NCI-H128 (cell line): ENCODE results near the gene AOC1.
"Not testable (repeated sequence)": the region's sequence is repeated elsewhere in the genome, so short reads cannot be mapped to it uniquely, and the experiment has no call there.

ENCODE experiments used
- DNase-seq: peaks from one replicate; lab custom pipeline; 2025; ENCODE audit not compliant: unreplicated experiment; lab: John Stamatoyannopoulos, UW

AOC1 gene

DNA sequence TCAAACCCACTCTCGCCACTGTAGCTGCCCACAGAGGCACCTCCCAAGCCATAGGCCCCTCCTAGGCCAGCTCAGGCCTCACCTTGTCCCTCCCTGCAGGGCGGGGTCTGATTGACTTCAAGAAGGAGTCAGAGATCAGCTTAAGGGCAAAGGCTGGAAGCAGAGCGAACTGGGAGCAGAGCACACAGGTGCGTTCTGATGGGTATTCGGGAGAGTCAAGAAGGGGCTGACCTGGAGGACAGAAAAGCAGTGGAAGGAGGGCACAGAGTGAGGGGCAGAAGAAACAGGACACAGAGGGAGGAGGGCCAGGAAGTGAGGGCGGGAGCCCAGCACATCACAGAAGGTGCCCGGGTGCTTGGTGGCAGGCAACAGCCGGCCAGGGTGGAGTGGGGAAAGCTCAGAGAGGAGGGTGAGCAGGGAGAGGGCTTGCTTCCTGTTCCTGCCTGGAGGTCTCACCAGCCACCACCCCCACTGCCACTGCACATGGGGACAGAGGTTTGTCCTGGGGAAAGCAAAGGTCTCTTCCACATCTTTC, at the start of gene AOC1:
Gene AOC1 (plus strand): TSS at position 147 of the 535 bp plus-strand sequence. CDS start 3,954 bp downstream, outside the sequence.
- no peak for DNase-seq

DNA sequence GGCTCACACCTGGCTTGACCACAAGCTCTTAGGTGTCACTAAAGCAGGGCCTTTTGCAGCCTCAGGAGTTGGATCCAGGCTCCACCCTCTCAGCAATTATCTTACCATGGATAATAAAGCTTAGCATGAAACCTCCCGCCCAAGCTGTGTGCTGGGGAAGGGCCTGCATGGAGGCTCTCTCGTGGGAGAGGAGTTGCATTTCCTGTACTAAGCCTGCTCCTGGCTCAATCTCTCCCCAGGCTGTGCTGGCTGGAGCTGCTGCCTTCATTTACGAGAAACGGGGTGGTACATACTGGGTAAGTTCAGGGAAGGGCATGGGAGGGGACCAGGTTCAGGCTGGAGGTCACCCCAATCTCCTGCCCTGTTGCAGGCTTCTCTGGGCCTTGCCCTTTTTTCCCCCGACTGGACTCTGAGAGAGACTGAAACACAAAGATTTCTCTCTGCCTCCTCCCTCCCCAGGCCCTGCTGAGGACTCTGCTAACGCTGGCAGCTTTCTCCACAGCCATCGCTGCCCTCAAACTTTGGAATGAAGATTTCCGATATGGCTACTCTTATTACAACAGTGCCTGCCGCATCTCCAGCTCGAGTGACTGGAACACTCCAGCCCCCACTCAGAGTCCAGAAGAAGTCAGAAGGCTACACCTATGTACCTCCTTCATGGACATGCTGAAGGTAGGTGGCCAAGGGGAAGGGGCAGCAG, 49.0 kb upstream of the AOC1 start:
- no peak for DNase-seq

GRCh38 chr7:150804802-150805201, 47.5 kb upstream of the AOC1 start:
- no peak for DNase-seq

DNA sequence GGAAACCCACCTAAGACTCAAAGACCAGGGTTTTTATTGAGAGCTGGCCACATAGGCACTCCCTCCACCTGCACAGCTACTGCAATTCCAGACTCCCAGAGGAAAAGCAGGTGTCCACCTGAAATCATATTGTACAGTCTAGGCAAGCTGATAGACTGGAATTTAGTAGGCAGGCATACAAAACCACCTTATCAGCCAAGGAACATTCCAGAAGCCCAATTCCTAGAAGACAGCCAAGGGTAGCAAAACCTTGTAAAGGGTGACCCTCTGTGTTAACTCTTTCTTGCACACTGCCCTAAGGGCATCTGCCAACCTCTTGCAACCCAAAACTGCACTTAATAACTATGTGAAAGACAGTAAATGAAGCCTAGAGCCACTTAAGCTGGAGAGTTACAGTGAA, 46.5 kb upstream of the AOC1 start:
- no peak for DNase-seq

DNA sequence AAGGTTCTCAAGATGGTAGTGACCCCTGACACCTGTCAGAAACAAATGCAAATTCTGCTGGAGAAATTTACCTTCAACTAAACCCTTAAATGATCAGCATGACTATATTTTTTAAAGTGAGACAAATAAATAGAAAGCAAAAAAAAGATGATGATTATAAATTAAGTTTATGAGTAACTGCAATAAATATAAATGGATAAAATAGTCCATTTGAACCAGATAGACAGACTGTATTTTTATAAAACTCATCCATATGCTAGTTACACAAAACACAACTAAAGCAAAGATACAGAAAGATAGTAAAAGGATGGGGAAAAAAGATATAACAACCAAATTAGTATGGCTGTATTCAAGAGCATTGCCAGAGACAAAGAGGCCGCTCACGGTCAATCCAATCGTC, 45.9 kb upstream of the AOC1 start:
- DNase-seq, result no peak

GRCh38 chr7:150806863-150807262, 45.5 kb upstream of the AOC1 start:
- no peak for DNase-seq

- DNase-seq, result not testable (repeated sequence)
Observed at GRCh38 chr7:150807616-150808438, 44.5 kb upstream of the AOC1 start.

DNA sequence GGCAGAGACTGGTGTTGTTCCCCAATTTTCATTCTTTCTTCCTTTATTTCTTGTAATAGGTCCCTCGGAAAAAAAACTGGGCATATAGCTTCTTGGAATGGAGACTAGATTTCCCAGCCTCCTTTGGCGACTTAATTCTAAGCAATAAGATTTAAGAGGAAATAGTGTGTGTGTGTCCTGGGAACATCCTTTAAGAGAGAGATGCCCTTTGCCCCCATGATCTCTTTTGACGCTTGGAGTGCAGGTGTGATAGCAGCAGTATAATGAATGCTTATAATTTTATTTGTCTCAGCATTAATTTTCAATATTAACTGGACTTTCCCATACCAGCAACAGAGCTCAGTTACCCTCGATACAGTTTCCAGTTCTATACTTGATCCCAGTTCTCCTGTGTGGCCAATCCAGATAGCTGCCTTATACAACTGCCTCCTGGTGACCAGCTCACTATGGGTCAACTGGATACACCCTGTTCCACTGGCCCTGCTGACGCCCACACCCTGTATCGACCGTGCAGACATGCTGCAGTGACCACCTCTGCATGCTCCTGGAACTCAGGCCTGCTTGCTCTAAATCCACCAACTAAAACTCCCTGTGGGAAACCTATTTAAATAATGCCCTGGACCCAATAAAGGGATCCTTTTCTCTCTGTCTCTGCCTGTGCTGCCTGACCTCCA, 37.9 kb upstream of the AOC1 start:
- no peak for DNase-seq

GRCh38 chr7:150818971-150819370, 33.3 kb upstream of the AOC1 start:
- DNase-seq, result no peak

- DNase-seq, result no peak
Observed at GRCh38 chr7:150820148-150820547, 32.2 kb upstream of the AOC1 start.

GRCh38 chr7:150820578-150821198, 31.6 kb upstream of the AOC1 start:
- no peak for DNase-seq

- DNase-seq, result no peak
Observed at GRCh38 chr7:150823043-150823442, 29.3 kb upstream of the AOC1 start.

- DNase-seq, result no peak
Observed at GRCh38 chr7:150823484-150824126, 28.7 kb upstream of the AOC1 start.

GRCh38 chr7:150824379-150825177, 27.7 kb upstream of the AOC1 start:
- DNase-seq, result no peak

DNA sequence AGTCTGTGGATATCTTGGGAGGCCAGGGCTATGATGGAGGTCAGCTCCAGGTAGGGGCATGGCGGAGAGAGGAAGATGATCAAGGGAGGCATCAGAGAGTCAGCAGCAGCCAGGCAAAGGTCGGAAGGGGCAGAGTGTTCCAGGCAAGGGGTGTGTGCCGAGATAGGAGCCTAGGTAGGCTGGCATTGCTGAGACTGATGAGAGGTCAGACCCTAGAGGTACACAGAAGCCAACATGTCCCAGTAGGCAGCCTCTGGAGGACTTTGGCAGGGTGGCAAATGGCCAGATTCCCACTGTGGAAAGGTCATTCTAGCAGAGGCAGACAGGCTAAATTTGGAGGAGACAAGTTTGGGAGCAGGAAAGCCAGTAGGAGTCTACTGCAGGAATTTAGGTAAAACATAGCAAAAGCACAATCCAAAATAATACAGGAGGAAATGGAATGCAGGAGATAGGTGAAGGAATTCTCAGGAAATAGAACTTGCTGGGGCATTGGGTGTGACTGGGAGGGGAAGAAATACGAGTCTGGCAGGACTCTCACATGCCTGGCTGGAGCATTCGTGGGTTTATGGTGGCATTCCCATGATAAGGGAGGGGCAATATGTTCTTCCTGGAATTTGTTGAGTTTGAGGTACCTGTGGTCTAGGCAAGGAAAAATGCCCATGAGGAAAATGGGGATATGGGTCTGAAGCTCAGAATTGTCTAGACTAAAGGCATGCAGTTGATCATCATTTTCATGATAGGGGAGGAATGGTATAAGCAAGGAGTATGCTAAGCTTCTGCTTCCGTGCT, 26.1 kb upstream of the AOC1 start:
- DNase-seq, result no peak

DNA sequence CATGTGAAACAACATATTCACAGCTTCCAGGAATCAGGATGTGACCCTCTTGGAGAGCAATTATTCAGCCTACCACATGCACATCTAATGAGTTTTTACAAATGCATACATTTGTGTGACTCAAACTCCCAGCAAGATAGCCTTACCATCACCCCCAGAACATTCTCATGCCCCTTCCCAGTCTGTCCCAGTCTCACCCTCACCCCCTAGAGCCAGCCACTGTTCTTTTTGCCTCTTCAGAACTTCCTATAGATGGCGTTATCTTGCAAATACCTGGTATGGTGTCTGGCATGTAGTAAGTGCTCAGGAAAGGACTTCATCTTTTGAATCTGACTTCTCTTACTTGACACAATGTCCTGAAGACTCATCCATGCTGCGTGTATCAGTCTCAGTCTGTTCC, 23.9 kb upstream of the AOC1 start:
- no peak for DNase-seq

- DNase-seq, result no peak
Observed at GRCh38 chr7:150829426-150829825, 22.9 kb upstream of the AOC1 start.

GRCh38 chr7:150830937-150831336, 21.4 kb upstream of the AOC1 start:
- DNase-seq, result no peak

- DNase-seq, result no peak
Observed at GRCh38 chr7:150831851-150832250, 20.5 kb upstream of the AOC1 start.
